ENCODE data around the gene THADA.

Gene THADA

DNA sequence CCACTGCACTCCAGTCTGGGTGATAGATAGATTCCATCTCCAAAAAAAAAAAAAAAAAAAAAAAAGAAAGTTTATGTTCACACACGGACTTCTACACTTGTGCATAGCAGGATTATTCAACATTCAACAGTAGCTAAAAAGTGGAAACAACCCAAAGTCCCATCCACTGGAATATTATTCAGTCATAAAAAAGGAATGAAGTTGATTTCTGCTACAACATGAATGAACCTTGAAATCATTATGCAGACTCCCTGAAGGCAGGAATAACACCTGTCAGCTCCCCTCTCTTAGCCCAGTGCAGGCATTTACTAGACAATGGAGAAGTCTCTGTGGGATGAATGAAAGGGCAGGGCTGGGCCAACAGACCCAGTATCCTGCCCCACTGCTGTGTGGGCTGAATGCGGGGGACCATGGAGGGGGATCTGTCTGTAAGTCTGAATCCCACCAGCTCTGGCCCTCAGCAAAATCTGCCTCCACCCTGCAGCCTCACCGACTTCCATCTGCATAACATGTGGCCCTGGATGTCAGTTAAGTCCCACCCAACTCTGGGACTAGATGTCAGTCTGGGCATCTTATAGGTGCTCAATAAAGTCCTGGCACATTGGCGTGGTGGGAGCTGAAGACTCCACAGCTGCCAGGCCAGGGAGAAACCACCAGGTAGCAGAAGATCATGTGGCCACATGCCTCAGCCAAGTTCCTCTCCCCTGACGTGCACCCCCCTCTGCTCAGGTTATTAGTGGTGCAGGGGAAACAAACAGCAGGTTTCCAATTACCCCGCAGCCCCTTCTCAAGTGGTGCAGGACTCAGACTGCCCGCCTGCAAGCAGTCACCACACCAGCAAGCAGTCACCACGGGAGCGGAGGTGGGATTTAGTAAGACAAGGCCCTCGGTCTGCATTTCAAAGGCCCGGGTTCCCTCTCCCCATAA, 378.3 kb downstream of the THADA start:
- peaks cover 40% of the 10 kb centered on the region for H3F3A ChIP-seq (ENCODE audit: control insufficient read depth, insufficient read depth)
- no peak for TF ChIP-seq EZH2phosphoT487 (IDR thresholded peaks at IDR 0.05; ENCODE audit: borderline replicate concordance, low read length)
- TF ChIP-seq, protein P1, sequence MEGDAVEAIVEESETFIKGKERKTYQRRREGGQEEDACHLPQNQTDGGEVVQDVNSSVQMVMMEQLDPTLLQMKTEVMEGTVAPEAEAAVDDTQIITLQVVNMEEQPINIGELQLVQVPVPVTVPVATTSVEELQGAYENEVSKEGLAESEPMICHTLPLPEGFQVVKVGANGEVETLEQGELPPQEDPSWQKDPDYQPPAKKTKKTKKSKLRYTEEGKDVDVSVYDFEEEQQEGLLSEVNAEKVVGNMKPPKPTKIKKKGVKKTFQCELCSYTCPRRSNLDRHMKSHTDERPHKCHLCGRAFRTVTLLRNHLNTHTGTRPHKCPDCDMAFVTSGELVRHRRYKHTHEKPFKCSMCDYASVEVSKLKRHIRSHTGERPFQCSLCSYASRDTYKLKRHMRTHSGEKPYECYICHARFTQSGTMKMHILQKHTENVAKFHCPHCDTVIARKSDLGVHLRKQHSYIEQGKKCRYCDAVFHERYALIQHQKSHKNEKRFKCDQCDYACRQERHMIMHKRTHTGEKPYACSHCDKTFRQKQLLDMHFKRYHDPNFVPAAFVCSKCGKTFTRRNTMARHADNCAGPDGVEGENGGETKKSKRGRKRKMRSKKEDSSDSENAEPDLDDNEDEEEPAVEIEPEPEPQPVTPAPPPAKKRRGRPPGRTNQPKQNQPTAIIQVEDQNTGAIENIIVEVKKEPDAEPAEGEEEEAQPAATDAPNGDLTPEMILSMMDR (IDR thresholded peaks at IDR 0.05; ENCODE audit: low read depth, low read length, poor library complexity, severe bottlenecking): no peak
- no peaks in the 10 kb centered on the region for H4K20me1 ChIP-seq (ENCODE audit: control insufficient read depth, insufficient read depth, low read depth, low read length)
- peaks cover 16% of the 10 kb centered on the region for H3K79me2 ChIP-seq (ENCODE audit: control insufficient read depth, low read length)
- H3K4me1 ChIP-seq (ENCODE audit: control insufficient read depth, low read length): peaks cover 60% of the 10 kb centered on the region
- H3K36me3 ChIP-seq (ENCODE audit: control insufficient read depth, low read length): peaks cover 15% of the 10 kb centered on the region
- no peaks in the 10 kb centered on the region for H3K9me2 ChIP-seq (replicated peaks; ENCODE audit: control insufficient read depth, low read length)
- no peaks in the 10 kb centered on the region for H3K27me3 ChIP-seq (ENCODE audit: control insufficient read depth, low read length)
- peak overlapping the region; percentile 95 for H3K27ac ChIP-seq (ENCODE audit: low read depth, low read length)
- H3K4me3 ChIP-seq (ENCODE audit: low read length): peak overlapping the region; percentile 93
- H3K9me3 ChIP-seq (ENCODE audit: control insufficient read depth, insufficient read depth, low read length): no peaks in the 10 kb centered on the region
- H3K4me2 ChIP-seq (ENCODE audit: low read length): peak overlapping the region; percentile 84

DNA sequence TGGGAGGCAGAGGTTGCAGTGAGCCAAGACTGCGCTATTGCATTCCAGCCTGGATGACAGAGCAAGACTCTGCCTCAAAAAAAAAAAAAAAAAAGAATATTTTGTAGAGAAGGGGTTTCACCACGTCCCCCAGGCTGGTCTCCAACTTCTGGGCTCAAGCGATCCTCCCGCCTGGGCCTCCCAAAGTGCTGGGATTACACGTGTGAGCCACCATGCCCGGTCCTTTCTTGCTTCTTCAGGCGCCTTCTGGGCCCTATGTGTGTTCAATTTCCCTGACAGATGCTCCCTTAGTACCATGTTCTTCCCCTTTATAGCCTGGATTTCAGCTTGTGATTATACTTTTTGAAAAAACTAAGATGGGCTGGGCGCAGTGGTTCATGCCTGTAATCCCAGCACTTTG, 379.2 kb downstream of the THADA start:
- Histone ChIP-seq H3K27ac (ENCODE audit: low read depth, low read length) (no peak overlapping the region), H3K36me3 (ENCODE audit: control insufficient read depth, low read length) (peaks cover 6% of the 10 kb centered on the region), H3F3A (ENCODE audit: control insufficient read depth, insufficient read depth) (peaks cover 31% of the 10 kb centered on the region), H4K20me1 (ENCODE audit: control insufficient read depth, insufficient read depth, low read depth, low read length) (no peaks in the 10 kb centered on the region), H3K9me2 (replicated peaks; ENCODE audit: control insufficient read depth, low read length) (no peaks in the 10 kb centered on the region), H3K79me2 (ENCODE audit: control insufficient read depth, low read length) (peaks cover 7% of the 10 kb centered on the region), H3K9me3 (ENCODE audit: control insufficient read depth, insufficient read depth, low read length) (no peaks in the 10 kb centered on the region), H3K4me3 (ENCODE audit: low read length) (no peak overlapping the region), H3K4me2 (ENCODE audit: low read length) (no peak overlapping the region), H3K27me3 (ENCODE audit: control insufficient read depth, low read length) (no peaks in the 10 kb centered on the region), H3K4me1 (ENCODE audit: control insufficient read depth, low read length) (peaks cover 52% of the 10 kb centered on the region)
- TF ChIP-seq, protein P1 (IDR thresholded peaks at IDR 0.05; ENCODE audit: low read depth, low read length, poor library complexity, severe bottlenecking): no peak
- TF ChIP-seq EZH2phosphoT487 (IDR thresholded peaks at IDR 0.05; ENCODE audit: borderline replicate concordance, low read length): no peak

DNA sequence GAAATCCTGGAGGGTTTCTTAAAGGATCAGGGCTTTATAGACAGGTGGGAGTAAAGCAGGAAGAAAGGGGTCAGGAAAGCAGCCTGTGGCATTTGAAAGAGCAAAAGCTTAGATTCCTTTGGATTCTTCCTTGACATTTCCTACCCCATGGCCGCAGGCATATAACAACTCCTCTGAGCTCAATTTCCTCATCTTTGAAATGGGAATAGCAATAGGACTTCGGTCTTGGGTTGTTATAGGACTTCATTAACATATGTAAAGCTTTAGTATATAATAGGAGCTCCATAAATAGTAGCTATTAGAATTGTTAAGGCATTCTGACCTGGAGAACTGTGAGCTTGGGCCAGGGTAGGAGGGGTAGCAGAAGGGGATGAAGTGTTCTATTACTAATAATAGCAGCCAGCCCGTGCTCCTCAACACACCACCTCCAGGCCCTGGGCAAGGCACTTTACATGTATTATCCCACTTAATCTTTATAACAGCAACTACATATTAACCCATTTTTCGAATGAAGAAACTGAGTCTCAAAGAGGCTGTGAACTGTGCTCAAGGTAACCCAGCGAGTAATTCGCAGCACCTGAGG, 380.1 kb downstream of the THADA start:
- TF ChIP-seq EZH2phosphoT487 (IDR thresholded peaks at IDR 0.05; ENCODE audit: borderline replicate concordance, low read length): no peak
- TF ChIP-seq, protein P1 (IDR thresholded peaks at IDR 0.05; ENCODE audit: low read depth, low read length, poor library complexity, severe bottlenecking): no peak
- Histone ChIP-seq H4K20me1 (ENCODE audit: control insufficient read depth, insufficient read depth, low read depth, low read length) (no peaks in the 10 kb centered on the region), H3K4me2 (ENCODE audit: low read length) (no peak overlapping the region), H3K9me2 (replicated peaks; ENCODE audit: control insufficient read depth, low read length) (no peaks in the 10 kb centered on the region), H3K36me3 (ENCODE audit: control insufficient read depth, low read length) (no peaks in the 10 kb centered on the region; the same call in 1 of the 2 replicates), H3K4me1 (ENCODE audit: control insufficient read depth, low read length) (peaks cover 43% of the 10 kb centered on the region), H3K79me2 (ENCODE audit: control insufficient read depth, low read length) (no peaks in the 10 kb centered on the region), H3F3A (ENCODE audit: control insufficient read depth, insufficient read depth) (peaks cover 23% of the 10 kb centered on the region), H3K9me3 (ENCODE audit: control insufficient read depth, insufficient read depth, low read length) (no peaks in the 10 kb centered on the region), H3K27ac (ENCODE audit: low read depth, low read length) (no peak overlapping the region), H3K27me3 (ENCODE audit: control insufficient read depth, low read length) (no peaks in the 10 kb centered on the region), H3K4me3 (ENCODE audit: low read length) (no peak overlapping the region)

Data from DOHH2 (cell line).